Prostate gland (tissue), 2 donors: ENCODE measurements around the gene TTC34. TPM values are rescaled to one million over a fixed set of nuclear protein-coding genes. Genes with fewer than 3 reads are reported as not detected.

Source experiments
- DNase-seq: peaks from one replicate; pipeline ENCODE4 v3.0.0-alpha.2; 2019; ENCODE audit warnings: low spot score
- H3K27ac ChIP-seq, 2 donors: fragments of 200-600 bp; sonication (generic); 2 replicates each; pipeline ENCODE4 v1.5.1; 2017 to 2019
- H3K27me3 ChIP-seq: fragments of 200-600 bp; sonication (generic); replicated peaks from 2 replicates; pipeline ENCODE4 v1.5.1; 2019; ENCODE audit not compliant: insufficient read depth
- H3K36me3 ChIP-seq, 2 donors: fragments of 200-600 bp; sonication (generic); 1 replicate in 1 of 2; 2 replicates in 1 of 2; pipeline versions ENCODE4 v1.5.1 to v1.8.1; 2017 to 2019
- H3K4me1 ChIP-seq: fragments of 200-600 bp; sonication (generic); replicated peaks from 2 replicates; pipeline ENCODE4 v1.5.1; 2019
- H3K4me3 ChIP-seq, 2 donors: fragments of 200-600 bp; sonication (generic); 2 replicates each; pipeline ENCODE4 v1.5.1; 2017 to 2019
- H3K9me3 ChIP-seq: fragments of 200-600 bp; sonication (generic); 2 replicates; pipeline ENCODE4 v1.5.1; 2017
- POLR2A ChIP-seq: fragments of 450-650 bp; IDR thresholded peaks from one replicate; pipeline ENCODE4 v1.6.1; 2016; ENCODE audit warnings: antibody characterized with exemption, mild to moderate bottlenecking
- POLR2AphosphoS5 ChIP-seq: sonication (generic); formaldehyde crosslinking; IDR thresholded peaks from one replicate; pipeline ENCODE4 v1.6.1; 2017; ENCODE audit warnings: antibody characterized with exemption
- WGBS: methylation state at CpG from one replicate; pipeline ENCODE4 v1.1.5; 2018; 5-methylcytosine and 5-hydroxymethylcytosine counted together
- intact Hi-C: fragments of 100-400 bp; cut with DNase I; formaldehyde crosslinking; loops from one replicate; pipeline ENCODE4 v1.14.2; 2022
- total RNA-seq, 2 donors: library from RNA; depleted of rRNA; stranded (reverse); fragments of >200 nt; gene quantifications; one replicate each; pipeline ENCODE4 v1.1.0, GENCODE V29; 2016
- TF ChIP-seq, protein P1 (sequence below), 4 experiments: fragments of 200-600 bp in 2 of 4; fragments of 450-650 bp in 2 of 4; sonication (generic) in 2 of 4; IDR thresholded peaks; 1 replicate in 3 of 4; 2 replicates in 1 of 4; pipeline ENCODE4 v1.5.1; 2016 to 2019; ENCODE audit warnings: antibody characterized with exemption in 4 of 4, mild to moderate bottlenecking in 2 of 4, moderate library complexity in 2 of 4

Gene TTC34
- total RNA-seq, 2 donors from 2014 or later = 0.32 to 1.2 TPM

- Histone ChIP-seq H3K4me3 (no peak overlapping the region), H3K27me3 (peaks cover 40% of the 10 kb centered on the region), H3K27ac (no peak overlapping the region), H3K9me3 (no peaks in the 10 kb centered on the region), H3K4me1 (no peaks in the 10 kb centered on the region), H3K36me3 (no peaks in the 10 kb centered on the region)
- DNase-seq = no peak
- WGBS = 75% methylated on average over 10 of the region's 10 CpGs
- TF ChIP-seq, protein P1, sequence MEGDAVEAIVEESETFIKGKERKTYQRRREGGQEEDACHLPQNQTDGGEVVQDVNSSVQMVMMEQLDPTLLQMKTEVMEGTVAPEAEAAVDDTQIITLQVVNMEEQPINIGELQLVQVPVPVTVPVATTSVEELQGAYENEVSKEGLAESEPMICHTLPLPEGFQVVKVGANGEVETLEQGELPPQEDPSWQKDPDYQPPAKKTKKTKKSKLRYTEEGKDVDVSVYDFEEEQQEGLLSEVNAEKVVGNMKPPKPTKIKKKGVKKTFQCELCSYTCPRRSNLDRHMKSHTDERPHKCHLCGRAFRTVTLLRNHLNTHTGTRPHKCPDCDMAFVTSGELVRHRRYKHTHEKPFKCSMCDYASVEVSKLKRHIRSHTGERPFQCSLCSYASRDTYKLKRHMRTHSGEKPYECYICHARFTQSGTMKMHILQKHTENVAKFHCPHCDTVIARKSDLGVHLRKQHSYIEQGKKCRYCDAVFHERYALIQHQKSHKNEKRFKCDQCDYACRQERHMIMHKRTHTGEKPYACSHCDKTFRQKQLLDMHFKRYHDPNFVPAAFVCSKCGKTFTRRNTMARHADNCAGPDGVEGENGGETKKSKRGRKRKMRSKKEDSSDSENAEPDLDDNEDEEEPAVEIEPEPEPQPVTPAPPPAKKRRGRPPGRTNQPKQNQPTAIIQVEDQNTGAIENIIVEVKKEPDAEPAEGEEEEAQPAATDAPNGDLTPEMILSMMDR (IDR thresholded peaks at IDR 0.05) = no peak
- TF ChIP-seq POLR2AphosphoS5 (no peak), POLR2A (no peak)
- intact Hi-C loops = no loop called here
These were observed 6.9 kb upstream of the TTC34 start for GRCh38 chr1:2808386-2808705.

GRCh38 chr1:2807678-2808385 is 6.3 kb upstream of the TTC34 start:
- TF ChIP-seq, protein P1 (IDR thresholded peaks at IDR 0.05) = no peak
- TF ChIP-seq POLR2AphosphoS5 (no peak), POLR2A (no peak)
- no peak for DNase-seq
- H3K36me3 ChIP-seq = no peaks in the 10 kb centered on the region
- no peak overlapping the region for H3K27ac ChIP-seq
- H3K27me3 ChIP-seq = peaks cover 40% of the 10 kb centered on the region
- H3K9me3 ChIP-seq = no peaks in the 10 kb centered on the region
- 39% methylated on average over 30 of the region's 30 CpGs for WGBS
- no peaks in the 10 kb centered on the region for H3K4me1 ChIP-seq
- intact Hi-C loops = no loop called here
- H3K4me3 ChIP-seq = no peak overlapping the region

GRCh38 chr1:2807036-2807435 is 5.5 kb upstream of the TTC34 start:
- H3K27me3 ChIP-seq = peaks cover 41% of the 10 kb centered on the region
- intact Hi-C loops = no loop called here

DNA sequence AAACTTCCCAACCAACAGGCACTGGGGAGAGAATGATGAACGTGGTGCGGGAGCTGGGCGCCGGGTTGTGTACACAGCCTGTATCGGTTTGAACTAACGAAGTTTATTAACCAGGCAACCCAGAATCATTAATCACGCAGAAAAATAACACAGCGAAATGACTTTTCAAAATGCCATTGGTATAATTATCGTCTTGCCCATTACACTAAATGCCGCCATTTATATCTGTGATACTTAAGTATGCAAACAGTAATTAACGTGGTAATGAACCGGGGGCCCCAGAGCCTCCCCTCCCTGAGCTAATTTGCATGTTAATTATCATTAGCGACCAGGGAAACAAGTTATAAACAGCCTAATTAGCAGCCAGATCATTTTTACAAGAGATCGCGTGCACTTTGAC is 5.1 kb upstream of the TTC34 start:
- intact Hi-C loops = no loop called here
- Histone ChIP-seq H3K36me3 (no peaks in the 10 kb centered on the region), H3K9me3 (no peaks in the 10 kb centered on the region), H3K27me3 (peaks cover 39% of the 10 kb centered on the region), H3K4me3 (no peak overlapping the region), H3K4me1 (no peaks in the 10 kb centered on the region), H3K27ac (no peak overlapping the region)
- TF ChIP-seq, protein P1 (IDR thresholded peaks at IDR 0.05) = no peak
- TF ChIP-seq POLR2A = no peak
- TF ChIP-seq POLR2AphosphoS5 = no peak
- DNase-seq = no peak
- WGBS = 52% methylated on average over 15 of the region's 15 CpGs

More at GRCh38 chr1:2807036-2807435, 5.5 kb upstream of the TTC34 start:
- Histone ChIP-seq H3K9me3 (no peaks in the 10 kb centered on the region), H3K27ac (no peak overlapping the region), H3K4me3 (no peak overlapping the region), H3K36me3 (no peaks in the 10 kb centered on the region), H3K4me1 (no peaks in the 10 kb centered on the region)
- WGBS = 79% methylated on average over 8 of the region's 8 CpGs
- no peak for TF ChIP-seq POLR2AphosphoS5
- TF ChIP-seq, protein P1 (IDR thresholded peaks at IDR 0.05) = no peak
- TF ChIP-seq POLR2A = no peak
- no peak for DNase-seq

- H3K27ac ChIP-seq = no peak overlapping the region
- H3K4me3 ChIP-seq = no peak overlapping the region
- no peaks in the 10 kb centered on the region for H3K9me3 ChIP-seq
- intact Hi-C loops = no loop called here
- no peak for DNase-seq
- 70% methylated on average over 25 of the region's 25 CpGs for WGBS
- H3K4me1 ChIP-seq = no peaks in the 10 kb centered on the region
- TF ChIP-seq POLR2A = no peak
- peaks cover 39% of the 10 kb centered on the region for H3K27me3 ChIP-seq
- no peaks in the 10 kb centered on the region for H3K36me3 ChIP-seq
These were observed 4.4 kb upstream of the TTC34 start for GRCh38 chr1:2805801-2806430.
